SK-N-SH (cell line): ENCODE measurements around the gene MAP4K5.

ENCODE experiments used
- ELF1 ChIP-seq: IDR thresholded peaks from 2 replicates; pipeline ENCODE4 v1.4.0; 2012
- MAX ChIP-seq: IDR thresholded peaks from 2 replicates; pipeline ENCODE4 v1.4.0; 2012; ENCODE audit warnings: low read depth
- RXRA ChIP-seq: IDR thresholded peaks from 2 replicates; pipeline ENCODE4 v1.4.0; 2012; ENCODE audit warnings: low read depth, mild to moderate bottlenecking, borderline replicate concordance
- TAF1 ChIP-seq: IDR thresholded peaks from 2 replicates; pipeline ENCODE4 v1.6.1; 2012; ENCODE audit warnings: low read depth, mild to moderate bottlenecking, low read length, moderate library complexity, borderline replicate concordance
- TF ChIP-seq, protein P1 (sequence below): fragments of 200-600 bp; sonication (generic); IDR thresholded peaks from 2 replicates; pipeline ENCODE4 v1.6.1; 2017; ENCODE audit warnings: antibody characterized with exemption, mild to moderate bottlenecking, moderate library complexity

DNA sequence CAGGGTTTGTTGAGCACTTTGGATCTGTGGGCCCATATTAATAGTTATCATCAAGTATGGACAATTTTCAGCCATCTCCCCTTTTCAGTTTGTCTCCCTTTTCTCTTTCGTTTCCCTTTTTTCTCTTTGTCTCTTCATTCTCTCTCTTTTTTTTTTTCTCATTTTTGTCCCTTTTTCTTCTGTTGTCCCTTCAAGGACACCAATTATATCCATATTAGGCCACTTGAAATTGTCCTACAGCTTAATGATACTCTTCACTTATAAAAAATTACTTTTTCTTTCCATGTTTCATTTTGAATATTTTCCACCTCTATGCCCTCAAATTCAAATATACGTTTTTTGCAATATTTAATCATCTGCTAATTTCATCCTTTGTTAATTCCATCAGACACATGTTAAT is 53.3 kb downstream of the MAP4K5 start:
- TF ChIP-seq, protein P1, sequence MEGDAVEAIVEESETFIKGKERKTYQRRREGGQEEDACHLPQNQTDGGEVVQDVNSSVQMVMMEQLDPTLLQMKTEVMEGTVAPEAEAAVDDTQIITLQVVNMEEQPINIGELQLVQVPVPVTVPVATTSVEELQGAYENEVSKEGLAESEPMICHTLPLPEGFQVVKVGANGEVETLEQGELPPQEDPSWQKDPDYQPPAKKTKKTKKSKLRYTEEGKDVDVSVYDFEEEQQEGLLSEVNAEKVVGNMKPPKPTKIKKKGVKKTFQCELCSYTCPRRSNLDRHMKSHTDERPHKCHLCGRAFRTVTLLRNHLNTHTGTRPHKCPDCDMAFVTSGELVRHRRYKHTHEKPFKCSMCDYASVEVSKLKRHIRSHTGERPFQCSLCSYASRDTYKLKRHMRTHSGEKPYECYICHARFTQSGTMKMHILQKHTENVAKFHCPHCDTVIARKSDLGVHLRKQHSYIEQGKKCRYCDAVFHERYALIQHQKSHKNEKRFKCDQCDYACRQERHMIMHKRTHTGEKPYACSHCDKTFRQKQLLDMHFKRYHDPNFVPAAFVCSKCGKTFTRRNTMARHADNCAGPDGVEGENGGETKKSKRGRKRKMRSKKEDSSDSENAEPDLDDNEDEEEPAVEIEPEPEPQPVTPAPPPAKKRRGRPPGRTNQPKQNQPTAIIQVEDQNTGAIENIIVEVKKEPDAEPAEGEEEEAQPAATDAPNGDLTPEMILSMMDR: no peak
- TF ChIP-seq ELF1 (no peak), RXRA (no peak), TAF1 (no peak), MAX (no peak)
